IPS-20b (cell line): ENCODE measurements around the gene BBIP1.

Experiments used
- H3K27ac ChIP-seq: one replicate; pipeline ENCODE4 v1.5.1; 2013; ENCODE audit warnings: low read length
- H3K27me3 ChIP-seq: 2 replicates; pipeline ENCODE4 v1.6.1; 2013; ENCODE audit warnings: mild to moderate bottlenecking, low read length, inconsistent platforms; ENCODE audit not compliant: insufficient read depth
- H3K36me3 ChIP-seq: 2 replicates; pipeline ENCODE4 v1.6.1; 2013; ENCODE audit warnings: low read depth, mild to moderate bottlenecking, inconsistent platforms, low read length, moderate library complexity; ENCODE audit not compliant: insufficient read depth
- H3K4me1 ChIP-seq: 2 replicates; pipeline ENCODE4 v1.6.1; 2013; ENCODE audit warnings: mild to moderate bottlenecking, control low read depth, inconsistent platforms, low read length, moderate library complexity; ENCODE audit not compliant: insufficient read depth
- H3K4me3 ChIP-seq: 2 replicates; pipeline ENCODE4 v1.5.1; 2013; ENCODE audit warnings: mild to moderate bottlenecking, low read length, inconsistent platforms
- H3K9ac ChIP-seq: 2 replicates; pipeline ENCODE4 v1.6.1; 2013; ENCODE audit warnings: low read depth, mild to moderate bottlenecking, inconsistent platforms, low read length, moderate library complexity
- H3K9me3 ChIP-seq: 2 replicates; pipeline ENCODE4 v1.6.1; 2013; ENCODE audit warnings: mild to moderate bottlenecking, low read depth, low read length, inconsistent platforms; ENCODE audit not compliant: insufficient read depth

BBIP1 gene

GRCh38 chr10:110857265-110858171 is 61.5 kb downstream of the BBIP1 start:
- no peak overlapping the region for H3K27ac ChIP-seq
- H3K9me3 ChIP-seq, result no peaks in the 10 kb centered on the region
- no peak overlapping the region for H3K4me3 ChIP-seq
- no peaks in the 10 kb centered on the region for H3K27me3 ChIP-seq
- H3K4me1 ChIP-seq, result no peaks in the 10 kb centered on the region
- H3K9ac ChIP-seq, result no peak overlapping the region
- H3K36me3 ChIP-seq, result no peaks in the 10 kb centered on the region

- no peaks in the 10 kb centered on the region for H3K9me3 ChIP-seq
- no peak overlapping the region for H3K4me3 ChIP-seq
- H3K27me3 ChIP-seq, result no peaks in the 10 kb centered on the region
- no peak overlapping the region for H3K9ac ChIP-seq
- no peaks in the 10 kb centered on the region for H3K36me3 ChIP-seq
- H3K4me1 ChIP-seq, result no peaks in the 10 kb centered on the region
- H3K27ac ChIP-seq, result no peak overlapping the region
These were observed 64.9 kb downstream of the BBIP1 start for GRCh38 chr10:110853921-110854605.

GRCh38 chr10:110852947-110853346 is 66.0 kb downstream of the BBIP1 start:
- no peaks in the 10 kb centered on the region for H3K36me3 ChIP-seq
- no peak overlapping the region for H3K9ac ChIP-seq
- H3K4me1 ChIP-seq, result no peaks in the 10 kb centered on the region
- H3K27me3 ChIP-seq, result no peaks in the 10 kb centered on the region
- H3K9me3 ChIP-seq, result no peaks in the 10 kb centered on the region
- H3K27ac ChIP-seq, result no peak overlapping the region
- H3K4me3 ChIP-seq, result no peak overlapping the region

GRCh38 chr10:110852255-110852896 is 66.6 kb downstream of the BBIP1 start:
- Histone ChIP-seq H3K4me3 (no peak overlapping the region), H3K27ac (no peak overlapping the region), H3K9ac (no peak overlapping the region), H3K27me3 (no peaks in the 10 kb centered on the region), H3K9me3 (no peaks in the 10 kb centered on the region), H3K4me1 (no peaks in the 10 kb centered on the region), H3K36me3 (no peaks in the 10 kb centered on the region)

- H3K4me3 ChIP-seq, result no peak overlapping the region
- H3K9ac ChIP-seq, result no peak overlapping the region
- no peaks in the 10 kb centered on the region for H3K9me3 ChIP-seq
- H3K4me1 ChIP-seq, result no peaks in the 10 kb centered on the region
- H3K27me3 ChIP-seq, result no peaks in the 10 kb centered on the region
- H3K27ac ChIP-seq, result no peak overlapping the region
- no peaks in the 10 kb centered on the region for H3K36me3 ChIP-seq
These were observed 67.9 kb downstream of the BBIP1 start for GRCh38 chr10:110851020-110851612.

- no peaks in the 10 kb centered on the region for H3K4me1 ChIP-seq
These were observed 68.9 kb downstream of the BBIP1 start for GRCh38 chr10:110850099-110850498.

More at GRCh38 chr10:110850099-110850498, 68.9 kb downstream of the BBIP1 start:
- Histone ChIP-seq H3K9me3 (no peaks in the 10 kb centered on the region), H3K4me3 (no peak overlapping the region), H3K36me3 (no peaks in the 10 kb centered on the region), H3K27ac (no peak overlapping the region), H3K9ac (no peak overlapping the region), H3K27me3 (no peaks in the 10 kb centered on the region)
